ENCODE measurements around the gene BCL2. TPM values are rescaled to one million over a fixed set of nuclear protein-coding genes. Genes with fewer than 3 reads are reported as not detected.

The BCL2 gene
- polyA plus RNA-seq, 6 donors from 2014 or later: 11.8 to 43.0 (median 30.1) TPM

DNA sequence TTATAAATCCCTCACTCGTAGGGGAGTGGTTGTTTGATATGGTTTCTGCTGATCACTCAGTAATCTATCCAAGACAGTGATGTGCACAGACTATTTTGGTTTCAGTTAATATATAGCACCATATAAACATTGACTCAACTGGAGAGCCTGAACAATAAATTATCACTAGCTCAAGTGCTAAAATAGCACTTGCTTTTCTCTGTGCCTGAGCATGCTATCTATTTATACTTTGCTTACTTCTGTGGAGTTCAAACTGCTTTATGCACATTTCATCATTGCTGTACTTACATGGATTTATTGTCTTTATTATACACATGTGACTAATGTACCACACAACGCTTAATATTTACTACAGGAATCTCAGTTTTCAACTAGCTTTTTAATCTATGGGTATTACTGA, 133.6 kb downstream of the BCL2 start:
- H3K27me3 Mint-ChIP-seq: no peaks in the 10 kb centered on the region

GRCh38 chr18:63183952-63184770, 135.4 kb downstream of the BCL2 start:
- Mint-ChIP-seq H3K27ac (peak overlapping the region in 5 of 6 donors; percentile 73 to 97 (median 78)), H3K9me3 (no peaks in the 10 kb centered on the region), H3K27me3 (no peaks in the 10 kb centered on the region), H3K4me3 (peak overlapping the region in 7 of 8 donors; percentile 6 to 88 (median 82)), H3K4me1 (peaks cover 77 to 89% (median 88%) of the 10 kb centered on the region in 3 donors), H3K36me3 (no peaks in the 10 kb centered on the region)
- DNase-seq (no peak), ATAC-seq (ENCODE audit: low read depth in 2 of 2) (peak in 1 of 2 donors; percentile 27)

More for the DNA sequence above, 133.6 kb downstream of the BCL2 start:
- Mint-ChIP-seq H3K9me3 (peaks cover 0 to 2% (median 0%) of the 10 kb centered on the region in 7 donors), H3K36me3 (no peaks in the 10 kb centered on the region), H3K27ac (peak overlapping the region in 4 of 6 donors; percentile 2 to 39 (median 14)), H3K4me3 (no peak overlapping the region), H3K4me1 (peaks cover 66 to 86% (median 80%) of the 10 kb centered on the region in 3 donors)
- ATAC-seq (ENCODE audit: low read depth in 2 of 2) (no peak), DNase-seq (no peak)

GRCh38 chr18:63183378-63183777, 136.2 kb downstream of the BCL2 start:
- no peak for ATAC-seq (ENCODE audit: low read depth in 2 of 2)
- Mint-ChIP-seq H3K27ac (peak overlapping the region; percentile 73 to 95 (median 82)), H3K4me1 (peaks cover 78 to 94% (median 92%) of the 10 kb centered on the region in 3 donors), H3K27me3 (no peaks in the 10 kb centered on the region), H3K36me3 (no peaks in the 10 kb centered on the region), H3K9me3 (no peaks in the 10 kb centered on the region), H3K4me3 (peak overlapping the region in 7 of 8 donors; percentile 72 to 88 (median 85))
- DNase-seq: no peak

DNA sequence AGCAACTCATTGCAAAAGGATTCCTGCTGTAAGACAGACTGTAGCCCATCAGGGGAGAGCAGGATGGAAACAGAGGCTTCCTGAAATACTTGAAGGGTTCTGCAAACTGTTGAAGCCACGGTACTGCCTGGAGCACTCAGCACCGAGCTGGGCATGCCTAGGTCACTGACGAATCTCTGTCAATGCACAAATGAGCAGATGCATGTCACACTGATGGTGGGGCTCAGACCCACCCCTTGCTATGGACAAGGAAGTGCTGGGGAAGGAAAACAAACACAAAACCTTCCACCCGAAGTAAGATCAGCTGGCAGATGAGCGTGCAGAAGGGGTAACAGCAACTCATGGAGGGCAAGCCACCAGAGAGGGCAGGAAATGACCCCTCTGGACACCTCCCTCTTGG, 136.7 kb downstream of the BCL2 start:
- Mint-ChIP-seq H3K27me3 (no peaks in the 10 kb centered on the region), H3K36me3 (no peaks in the 10 kb centered on the region), H3K27ac (peak overlapping the region; percentile 73 to 95 (median 82)), H3K4me3 (peak overlapping the region in 7 of 8 donors; percentile 72 to 88 (median 85)), H3K4me1 (peaks cover 82 to 94% (median 94%) of the 10 kb centered on the region in 3 donors), H3K9me3 (no peaks in the 10 kb centered on the region)
- peak; percentile 24 to 41 for ATAC-seq (ENCODE audit: low read depth in 2 of 2)
- no peak for DNase-seq

DNA sequence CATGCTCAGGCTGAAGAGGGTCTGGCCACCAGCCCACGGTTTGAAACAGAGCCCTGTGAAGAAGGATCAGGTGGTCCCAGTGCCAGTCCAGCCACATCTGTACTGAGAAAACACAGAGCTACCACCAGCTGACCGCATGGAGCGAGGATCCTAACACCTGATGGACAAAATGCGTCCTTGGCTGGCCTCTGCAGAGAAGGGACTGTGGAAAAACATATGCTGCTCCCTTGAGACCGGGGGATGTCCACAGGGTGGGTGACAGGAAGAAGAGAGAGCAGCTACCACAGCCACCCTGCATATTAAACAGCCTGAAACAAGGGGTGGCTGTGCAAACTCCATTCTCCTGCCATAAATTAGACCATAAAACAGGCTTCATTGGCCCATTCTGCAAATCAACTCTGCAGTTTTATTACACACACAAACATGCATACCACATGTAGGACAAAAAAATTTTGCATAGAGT, 137.2 kb downstream of the BCL2 start:
- no peaks in the 10 kb centered on the region for H3K36me3 Mint-ChIP-seq
- H3K27ac Mint-ChIP-seq: peak overlapping the region in 5 of 6 donors; percentile 73 to 95 (median 78)
- no peaks in the 10 kb centered on the region for H3K27me3 Mint-ChIP-seq
- H3K4me3 Mint-ChIP-seq: peak overlapping the region in 7 of 8 donors; percentile 72 to 88 (median 85)
- peak; percentile 64 to 68 for ATAC-seq (ENCODE audit: low read depth in 2 of 2)
- H3K4me1 Mint-ChIP-seq: peaks cover 80 to 94% (median 94%) of the 10 kb centered on the region in 3 donors
- DNase-seq: no peak
- no peaks in the 10 kb centered on the region for H3K9me3 Mint-ChIP-seq

- ATAC-seq (ENCODE audit: low read depth in 2 of 2) (no peak), DNase-seq (no peak)
- H3K4me3 Mint-ChIP-seq: peak overlapping the region in 7 of 8 donors; percentile 16 to 88 (median 75)
- H3K4me1 Mint-ChIP-seq: peaks cover 76 to 94% (median 90%) of the 10 kb centered on the region in 3 donors
- H3K27ac Mint-ChIP-seq: peak overlapping the region in 5 of 6 donors; percentile 62 to 92 (median 76)
- no peaks in the 10 kb centered on the region for H3K9me3 Mint-ChIP-seq
- H3K27me3 Mint-ChIP-seq: no peaks in the 10 kb centered on the region
- H3K36me3 Mint-ChIP-seq: no peaks in the 10 kb centered on the region
Observed at GRCh38 chr18:63181706-63182309, 137.8 kb downstream of the BCL2 start.

DNA sequence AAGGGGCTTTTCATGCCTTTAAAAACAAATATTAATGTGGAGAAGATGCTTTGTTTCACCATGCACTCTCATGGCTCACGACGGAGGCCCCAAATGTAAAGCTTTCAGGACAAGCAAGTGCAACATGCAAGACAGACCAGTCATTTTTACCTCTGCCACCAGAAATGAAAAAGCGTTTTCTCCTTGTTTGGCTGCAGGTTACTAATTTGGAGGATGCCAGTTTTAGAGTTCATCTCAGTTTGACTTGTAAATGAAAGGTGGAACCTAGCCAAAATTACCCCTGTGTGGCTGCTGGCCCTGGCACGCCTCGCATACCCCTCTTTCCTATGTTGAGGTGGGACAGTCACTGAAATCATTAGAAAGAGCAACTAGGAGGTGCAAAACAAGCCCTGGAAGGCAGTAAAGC, 138.6 kb downstream of the BCL2 start:
- H3K9me3 Mint-ChIP-seq: no peaks in the 10 kb centered on the region
- peaks cover 78 to 95% (median 86%) of the 10 kb centered on the region in 3 donors for H3K4me1 Mint-ChIP-seq
- peak overlapping the region in 3 of 8 donors; percentile 29 to 72 (median 55) for H3K4me3 Mint-ChIP-seq
- H3K27me3 Mint-ChIP-seq: no peaks in the 10 kb centered on the region
- ATAC-seq (ENCODE audit: low read depth in 2 of 2) (no peak), DNase-seq (no peak)
- H3K27ac Mint-ChIP-seq: peak overlapping the region in 3 of 6 donors; percentile 17 to 88 (median 41)
- H3K36me3 Mint-ChIP-seq: peaks cover 0 to 5% of the 10 kb centered on the region in 2 donors

DNA sequence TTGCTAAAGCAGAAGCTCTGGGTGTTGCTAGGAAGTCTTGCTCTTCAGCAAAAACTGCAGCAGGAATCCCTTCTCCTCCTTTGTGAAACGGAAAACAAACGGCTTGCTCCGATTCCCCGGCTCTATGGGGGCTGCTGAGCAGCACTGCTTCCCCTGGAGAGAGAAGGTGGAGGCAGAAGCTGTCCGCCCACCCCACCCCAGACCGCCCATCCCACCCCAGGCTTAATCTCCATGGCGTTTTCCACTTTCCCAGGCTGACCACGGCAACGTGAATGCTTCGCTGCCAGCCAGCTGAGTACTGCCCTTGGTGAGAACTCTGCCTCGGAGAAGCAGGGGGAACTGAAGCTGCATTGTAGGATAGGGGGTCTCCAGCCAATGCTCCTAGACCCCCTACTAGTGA, 139.2 kb downstream of the BCL2 start:
- Mint-ChIP-seq H3K27me3 (no peaks in the 10 kb centered on the region), H3K27ac (peak overlapping the region in 1 of 6 donors; percentile 41), H3K4me1 (peaks cover 82 to 95% (median 91%) of the 10 kb centered on the region in 3 donors), H3K9me3 (no peaks in the 10 kb centered on the region), H3K4me3 (no peak overlapping the region), H3K36me3 (peaks cover 0 to 11% of the 10 kb centered on the region in 2 donors)
- ATAC-seq (ENCODE audit: low read depth in 2 of 2) (no peak), DNase-seq (no peak)

- Mint-ChIP-seq H3K36me3 (peaks cover 0 to 15% of the 10 kb centered on the region in 2 donors), H3K4me1 (peaks cover 76 to 95% (median 92%) of the 10 kb centered on the region in 3 donors), H3K4me3 (peak overlapping the region in 3 of 8 donors; percentile 4 to 65 (median 45)), H3K27me3 (no peaks in the 10 kb centered on the region), H3K9me3 (no peaks in the 10 kb centered on the region), H3K27ac (peak overlapping the region in 5 of 6 donors; percentile 7 to 71 (median 21))
- DNase-seq (no peak), ATAC-seq (ENCODE audit: low read depth in 2 of 2) (no peak)
Observed at GRCh38 chr18:63179422-63179821, 140.1 kb downstream of the BCL2 start.

DNA sequence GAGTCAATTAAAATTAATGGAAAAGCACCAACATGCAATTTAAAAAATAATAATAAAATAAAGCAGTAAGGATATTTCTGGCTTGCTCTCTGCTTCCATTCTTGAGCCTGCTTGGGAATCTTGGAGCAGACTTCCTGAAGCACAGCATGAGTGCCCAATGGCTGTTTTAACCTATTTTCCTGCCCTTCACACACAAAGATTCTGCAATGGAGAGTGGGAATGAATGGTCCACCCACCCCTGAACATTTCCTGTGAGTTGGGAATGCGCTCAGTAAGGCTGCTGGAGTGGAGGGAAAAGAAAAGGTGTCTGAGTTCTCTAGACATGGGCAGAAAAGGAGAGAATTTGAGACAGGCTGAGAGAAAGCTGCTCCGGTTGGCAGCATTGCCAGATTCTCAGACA, 140.6 kb downstream of the BCL2 start:
- peak overlapping the region in 4 of 6 donors; percentile 10 to 71 (median 60) for H3K27ac Mint-ChIP-seq
- H3K27me3 Mint-ChIP-seq: no peaks in the 10 kb centered on the region
- H3K36me3 Mint-ChIP-seq: peaks cover 0 to 15% of the 10 kb centered on the region in 2 donors
- DNase-seq (no peak), ATAC-seq (ENCODE audit: low read depth in 2 of 2) (no peak)
- H3K9me3 Mint-ChIP-seq: no peaks in the 10 kb centered on the region
- H3K4me1 Mint-ChIP-seq: peaks cover 76 to 95% (median 92%) of the 10 kb centered on the region in 3 donors
- H3K4me3 Mint-ChIP-seq: peak overlapping the region in 3 of 8 donors; percentile 25 to 65 (median 45)

DNA sequence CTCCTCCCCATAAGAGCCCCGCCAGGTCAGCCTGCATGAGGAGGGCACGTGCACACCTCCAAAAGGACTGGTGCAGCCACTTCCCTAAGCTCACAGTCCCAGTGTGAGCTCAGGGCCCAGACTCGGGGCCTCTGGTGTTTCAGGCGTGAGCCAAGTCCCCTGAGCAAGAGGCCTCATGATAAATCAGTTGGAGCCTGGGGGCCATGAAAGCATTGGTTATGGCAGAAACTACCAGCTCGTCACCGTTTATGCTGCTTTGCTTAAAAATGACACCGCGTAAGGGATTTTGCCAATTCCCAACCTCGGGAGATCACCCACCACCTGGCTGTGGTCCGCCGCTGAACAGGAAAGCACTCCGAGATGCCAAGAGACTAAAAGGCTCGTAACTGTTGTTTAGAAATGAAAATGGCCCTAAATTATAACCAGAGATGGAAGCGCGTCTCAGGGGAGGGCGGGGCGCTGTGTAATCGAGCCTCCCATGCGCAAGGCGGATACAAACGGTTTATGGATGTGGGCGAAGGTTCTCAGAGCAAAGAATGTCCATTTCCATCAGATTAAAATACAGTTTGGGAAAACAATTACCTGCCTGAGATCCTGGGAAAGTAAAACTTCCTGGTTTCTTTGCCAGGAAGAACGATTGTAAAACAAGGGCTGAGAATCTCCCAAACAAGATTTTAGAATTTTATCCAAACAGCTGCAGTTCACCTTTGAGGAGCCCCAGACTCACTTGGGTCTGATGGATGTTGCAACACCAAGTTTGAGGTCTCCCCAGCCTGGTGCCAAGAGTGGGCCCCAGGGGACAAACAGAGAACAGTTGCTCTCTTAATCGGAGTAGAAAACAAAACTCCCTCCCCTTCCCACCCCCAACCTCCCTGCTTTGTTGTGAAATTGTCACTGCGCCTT, 141.4 kb downstream of the BCL2 start:
- Mint-ChIP-seq H3K27ac (peak overlapping the region; percentile 22 to 95 (median 74)), H3K4me1 (peaks cover 72 to 94% (median 92%) of the 10 kb centered on the region in 3 donors), H3K4me3 (peak overlapping the region in 3 of 8 donors; percentile 25 to 77 (median 45)), H3K9me3 (no peaks in the 10 kb centered on the region), H3K36me3 (peaks cover 0 to 15% of the 10 kb centered on the region in 2 donors), H3K27me3 (no peaks in the 10 kb centered on the region)
- peak in 1 of 2 donors; percentile 27 for ATAC-seq (ENCODE audit: low read depth in 2 of 2)
- DNase-seq: no peak

GRCh38 chr18:63177259-63177658, 142.3 kb downstream of the BCL2 start:
- no peaks in the 10 kb centered on the region for H3K9me3 Mint-ChIP-seq
- peak overlapping the region in 1 of 8 donors; percentile 26 for H3K4me3 Mint-ChIP-seq
- DNase-seq (no peak), ATAC-seq (ENCODE audit: low read depth in 2 of 2) (peak; percentile 57 to 64)
- H3K36me3 Mint-ChIP-seq: peaks cover 0 to 16% of the 10 kb centered on the region in 2 donors
- H3K27me3 Mint-ChIP-seq: no peaks in the 10 kb centered on the region
- H3K27ac Mint-ChIP-seq: peak overlapping the region in 4 of 6 donors; percentile 60 to 95 (median 62)
- H3K4me1 Mint-ChIP-seq: peaks cover 64 to 92% (median 87%) of the 10 kb centered on the region in 3 donors

Measured in naive B cell (primary cell).